Neural cell (in vitro differentiated cells): Measurements from ENCODE around the gene ELOVL2.

Source experiments
- CTCF ChIP-seq: fragments of 450-650 bp; IDR thresholded peaks from 2 replicates; pipeline ENCODE4 v1.5.1; 2014; ENCODE audit warnings: antibody characterized with exemption, mild to moderate bottlenecking, moderate library complexity; ENCODE audit not compliant: poor library complexity, severe bottlenecking
- EP300 ChIP-seq: fragments of 450-650 bp; conservative IDR thresholded peaks from 2 replicates; pipeline ENCODE4 v1.6.1; 2014; ENCODE audit warnings: antibody characterized with exemption, mild to moderate bottlenecking, moderate library complexity; ENCODE audit not compliant: poor library complexity, severe bottlenecking
- EZH2 ChIP-seq: fragments of 200-600, 300-800 bp; shearing (Covaris generic), sonication (generic); IDR thresholded peaks from 2 replicates; pipeline ENCODE4 v1.6.1; 2014; ENCODE audit warnings: antibody characterized with exemption, low read length, borderline replicate concordance, mild to moderate bottlenecking; ENCODE audit not compliant: insufficient read depth, poor library complexity, severe bottlenecking
- MXI1 ChIP-seq: fragments of 450-650 bp; conservative IDR thresholded peaks from 2 replicates; pipeline ENCODE4 v1.6.1; 2014; ENCODE audit warnings: antibody characterized with exemption, mild to moderate bottlenecking; ENCODE audit not compliant: poor library complexity, severe bottlenecking
- POLR2AphosphoS5 ChIP-seq: IDR thresholded peaks from 2 replicates; pipeline ENCODE4 v1.6.1; 2012
- REST ChIP-seq: IDR thresholded peaks from 2 replicates; pipeline ENCODE4 v1.6.1; 2012; ENCODE audit warnings: borderline replicate concordance

- no peak for TF ChIP-seq POLR2AphosphoS5
- no peak for TF ChIP-seq MXI1
- no peak for TF ChIP-seq EP300
- no peak for TF ChIP-seq CTCF
- TF ChIP-seq EZH2: no peak
- TF ChIP-seq REST: no peak
These were observed 64.5 kb downstream of the ELOVL2 start for GRCh38 chr6:10979603-10980002.
